ENCODE results near the gene PCGF3.

PCGF3 gene

GRCh38 chr4:709348-709747 is 3.7 kb downstream of the PCGF3 start:
- no peak overlapping the region for H3K4me3 ChIP-seq (ENCODE audit: low read length)
- DNase-seq (ENCODE audit: low read depth): no peak
- TF ChIP-seq, protein P1, sequence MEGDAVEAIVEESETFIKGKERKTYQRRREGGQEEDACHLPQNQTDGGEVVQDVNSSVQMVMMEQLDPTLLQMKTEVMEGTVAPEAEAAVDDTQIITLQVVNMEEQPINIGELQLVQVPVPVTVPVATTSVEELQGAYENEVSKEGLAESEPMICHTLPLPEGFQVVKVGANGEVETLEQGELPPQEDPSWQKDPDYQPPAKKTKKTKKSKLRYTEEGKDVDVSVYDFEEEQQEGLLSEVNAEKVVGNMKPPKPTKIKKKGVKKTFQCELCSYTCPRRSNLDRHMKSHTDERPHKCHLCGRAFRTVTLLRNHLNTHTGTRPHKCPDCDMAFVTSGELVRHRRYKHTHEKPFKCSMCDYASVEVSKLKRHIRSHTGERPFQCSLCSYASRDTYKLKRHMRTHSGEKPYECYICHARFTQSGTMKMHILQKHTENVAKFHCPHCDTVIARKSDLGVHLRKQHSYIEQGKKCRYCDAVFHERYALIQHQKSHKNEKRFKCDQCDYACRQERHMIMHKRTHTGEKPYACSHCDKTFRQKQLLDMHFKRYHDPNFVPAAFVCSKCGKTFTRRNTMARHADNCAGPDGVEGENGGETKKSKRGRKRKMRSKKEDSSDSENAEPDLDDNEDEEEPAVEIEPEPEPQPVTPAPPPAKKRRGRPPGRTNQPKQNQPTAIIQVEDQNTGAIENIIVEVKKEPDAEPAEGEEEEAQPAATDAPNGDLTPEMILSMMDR (conservative IDR thresholded peaks at IDR 0.05; ENCODE audit: low read depth, low read length): no peak

DNA sequence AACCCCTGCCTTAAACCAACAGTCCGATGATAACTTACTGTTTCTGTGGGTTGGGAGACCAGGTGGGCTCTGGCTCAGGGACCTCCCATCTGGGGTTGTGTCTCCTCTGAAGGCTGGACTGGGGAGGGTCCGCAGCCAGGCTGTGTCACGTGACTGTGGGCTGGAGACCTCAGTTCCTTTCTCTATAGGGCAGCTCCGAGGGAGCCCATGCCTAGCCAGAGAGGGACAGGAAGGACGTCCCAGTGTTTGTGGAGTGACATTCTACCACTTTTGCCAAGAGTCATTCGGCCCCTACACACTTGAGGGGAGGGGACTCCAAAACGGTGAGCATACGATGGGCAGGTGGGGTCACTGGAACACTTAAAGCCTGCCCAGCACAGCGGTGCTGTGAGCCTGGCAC is 4.5 kb downstream of the PCGF3 start:
- TF ChIP-seq, protein P1 (conservative IDR thresholded peaks at IDR 0.05; ENCODE audit: low read depth, low read length): no peak
- no peak for DNase-seq (ENCODE audit: low read depth)
- H3K4me3 ChIP-seq (ENCODE audit: low read length): no peak overlapping the region

- TF ChIP-seq, protein P1 (conservative IDR thresholded peaks at IDR 0.05; ENCODE audit: low read depth, low read length): no peak
- DNase-seq (ENCODE audit: low read depth): no peak
- H3K4me3 ChIP-seq (ENCODE audit: low read length): no peak overlapping the region
These were observed 5.3 kb downstream of the PCGF3 start for GRCh38 chr4:710916-711315.

DNA sequence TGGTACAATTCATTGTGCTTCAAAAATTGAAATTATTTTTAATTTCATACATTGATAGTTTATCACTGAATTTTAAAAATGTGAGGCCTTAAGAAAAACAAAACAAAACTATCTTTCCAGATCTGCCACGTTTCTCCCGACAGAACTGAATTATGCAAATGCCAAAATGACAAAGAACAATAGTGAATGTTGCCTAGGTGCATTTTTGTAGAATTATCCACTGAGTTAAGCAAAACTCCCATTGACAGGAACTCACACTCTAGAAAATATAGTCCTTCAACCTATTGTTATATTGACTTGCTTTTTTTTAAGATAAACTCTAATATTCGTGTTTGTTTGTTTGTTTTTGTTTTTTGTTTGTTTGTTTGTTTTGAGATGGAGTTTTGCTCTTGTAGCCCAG is 6.5 kb downstream of the PCGF3 start:
- no peak for DNase-seq (ENCODE audit: low read depth)
- TF ChIP-seq, protein P1 (conservative IDR thresholded peaks at IDR 0.05; ENCODE audit: low read depth, low read length): no peak
- H3K4me3 ChIP-seq (ENCODE audit: low read length): no peak overlapping the region

GRCh38 chr4:712916-713632 is 7.4 kb downstream of the PCGF3 start:
- TF ChIP-seq, protein P1 (conservative IDR thresholded peaks at IDR 0.05; ENCODE audit: low read depth, low read length): no peak
- H3K4me3 ChIP-seq (ENCODE audit: low read length): no peak overlapping the region
- DNase-seq (ENCODE audit: low read depth): no peak

DNA sequence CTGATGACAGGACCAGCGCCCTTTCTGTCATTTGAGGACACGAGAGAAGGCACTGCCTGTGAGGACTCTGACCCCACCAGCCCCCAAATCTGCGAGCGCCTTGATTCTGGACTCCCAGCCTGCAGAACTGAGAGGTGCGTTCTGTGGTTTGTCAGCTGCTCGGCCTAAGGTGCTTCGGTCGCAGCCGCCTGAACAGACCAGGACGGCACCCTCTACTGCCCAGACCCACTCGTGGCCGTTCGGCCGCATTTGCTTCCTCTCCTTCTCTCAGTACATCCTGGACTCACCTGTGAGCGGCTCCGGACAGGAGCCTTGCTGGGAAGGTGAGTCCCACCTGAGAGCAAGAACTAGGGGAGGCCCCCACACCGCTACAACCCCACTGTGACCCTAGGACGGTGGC is 8.5 kb downstream of the PCGF3 start:
- TF ChIP-seq, protein P1 (conservative IDR thresholded peaks at IDR 0.05; ENCODE audit: low read depth, low read length): no peak
- no peak overlapping the region for H3K4me3 ChIP-seq (ENCODE audit: low read length)
- DNase-seq (ENCODE audit: low read depth): no peak

DNA sequence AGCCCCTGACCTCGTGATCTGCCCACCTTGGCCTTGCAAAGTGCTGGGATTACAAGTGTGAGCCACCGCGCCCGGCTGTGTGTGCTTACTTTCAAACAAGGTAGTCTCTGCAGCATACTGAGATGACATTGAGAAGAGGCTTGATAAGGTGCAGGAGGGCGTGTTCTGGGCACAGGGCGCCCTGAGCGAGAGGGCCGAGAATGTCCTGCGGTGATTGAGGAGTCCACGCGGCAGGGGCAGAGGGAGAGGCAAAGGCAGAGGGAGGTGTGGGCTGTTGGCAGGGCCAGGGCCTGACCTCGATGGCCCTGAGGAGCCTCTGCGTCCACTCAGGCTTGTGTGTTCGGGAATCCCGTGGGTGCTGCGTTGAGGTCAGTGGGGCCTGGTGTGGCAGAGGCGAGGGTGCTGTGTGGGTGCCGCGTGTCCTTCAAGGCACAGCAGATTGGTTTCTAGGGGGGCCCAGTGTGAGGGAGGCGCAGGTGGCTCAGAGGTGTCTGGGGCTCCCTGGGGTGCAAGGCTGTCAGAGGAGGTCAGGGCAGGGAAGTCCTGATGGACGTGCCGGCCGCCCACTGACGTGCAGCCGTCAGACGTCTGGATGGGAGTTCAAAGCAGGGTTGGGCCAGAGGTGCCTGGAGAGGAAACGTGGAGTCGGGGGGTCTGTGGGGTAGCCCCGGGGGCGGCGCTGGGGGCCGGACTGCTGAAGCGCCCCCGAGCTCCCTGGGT is 12.1 kb downstream of the PCGF3 start:
- DNase-seq (ENCODE audit: low read depth): no peak
- no peak overlapping the region for H3K4me3 ChIP-seq (ENCODE audit: low read length)
- TF ChIP-seq, protein P1 (conservative IDR thresholded peaks at IDR 0.05; ENCODE audit: low read depth, low read length): no peak

Data from retinal pigment epithelial cell (primary cell).